NCI-H2081 (cell line): Measurements from ENCODE around the gene GPR176.

Experiments used
- DNase-seq, 2 experiments: peaks; one replicate each; lab custom pipeline; 2025; lab: John Stamatoyannopoulos, UW

The GPR176 gene

GRCh38 chr15:39807791-39808190 is 112.3 kb downstream of the GPR176 start:
- no peak for DNase-seq

- no peak for DNase-seq
Measured at GRCh38 chr15:39804026-39804425, 116.0 kb downstream of the GPR176 start.

GRCh38 chr15:39803016-39803415 is 117.0 kb downstream of the GPR176 start:
- no peak for DNase-seq

GRCh38 chr15:39801641-39802309 is 118.3 kb downstream of the GPR176 start:
- peak in 1 of 2 experiments; percentile 20 for DNase-seq

GRCh38 chr15:39799552-39800011 is 120.5 kb downstream of the GPR176 start:
- no peak for DNase-seq

GRCh38 chr15:39798382-39798781 is 121.7 kb downstream of the GPR176 start:
- DNase-seq = no peak

GRCh38 chr15:39797407-39797806 is 122.7 kb downstream of the GPR176 start:
- DNase-seq = no peak

GRCh38 chr15:39796601-39797000 is 123.5 kb downstream of the GPR176 start:
- no peak for DNase-seq

- DNase-seq = no peak
Measured at GRCh38 chr15:39795486-39795885, 124.6 kb downstream of the GPR176 start.

- DNase-seq = no peak
Measured at GRCh38 chr15:39794954-39795353, 125.1 kb downstream of the GPR176 start.

- no peak for DNase-seq
Measured at GRCh38 chr15:39793923-39794322, 126.1 kb downstream of the GPR176 start.

GRCh38 chr15:39792844-39793335 is 127.2 kb downstream of the GPR176 start:
- DNase-seq = no peak

GRCh38 chr15:39792025-39792843 is 127.8 kb downstream of the GPR176 start:
- DNase-seq = no peak

GRCh38 chr15:39789736-39790135 is 130.3 kb downstream of the GPR176 start:
- DNase-seq = no peak

- DNase-seq = no peak
Measured at GRCh38 chr15:39788800-39789565, 131.1 kb downstream of the GPR176 start.

- DNase-seq = no peak
Measured at GRCh38 chr15:39788108-39788507, 132.0 kb downstream of the GPR176 start.

GRCh38 chr15:39787479-39787878 is 132.6 kb downstream of the GPR176 start:
- peak in 1 of 2 experiments; percentile 10 for DNase-seq

- DNase-seq = peak; percentile 63 to 67
Measured at GRCh38 chr15:39786447-39787056, 133.5 kb downstream of the GPR176 start.

- no peak for DNase-seq
Measured at GRCh38 chr15:39785841-39786240, 134.2 kb downstream of the GPR176 start.

GRCh38 chr15:39785139-39785538 is 134.9 kb downstream of the GPR176 start:
- peak; percentile 1 to 53 for DNase-seq

- no peak for DNase-seq
Measured at GRCh38 chr15:39784638-39785037, 135.4 kb downstream of the GPR176 start.

- DNase-seq = no peak
Measured at GRCh38 chr15:39784125-39784524, 135.9 kb downstream of the GPR176 start.
